Right atrium auricular region (tissue), 2 donors: Measurements from ENCODE around the gene ABR. TPM values are rescaled to one million over a fixed set of nuclear protein-coding genes. Genes with fewer than 3 reads are reported as not detected.
A peak's percentile ranks its signal among the peaks of the same experiment; 100 is the strongest.
"Not testable (repeated sequence)": the region's sequence is repeated elsewhere in the genome, so short reads cannot be mapped to it uniquely, and the experiment has no call there.

Experiments
- DNase-seq: peaks from one replicate; pipeline ENCODE4 v3.0.0-alpha.2; 2019; ENCODE audit warnings: low spot score
- H3K27ac ChIP-seq, 2 donors: fragments of 200-600 bp; sonication (generic); 1 replicate in 1 of 2; 2 replicates in 1 of 2; pipeline ENCODE4 v1.5.1; 2016 to 2019
- H3K27me3 ChIP-seq, 2 donors: fragments of 200-600 bp; sonication (generic); one replicate each; pipeline versions ENCODE4 v1.5.1 to v1.6.0; 2017 to 2019
- H3K36me3 ChIP-seq: fragments of 200-600 bp; sonication (generic); one replicate; pipeline ENCODE4 v1.5.1; 2016
- H3K4me1 ChIP-seq, 2 donors: fragments of 200-600 bp; sonication (generic); one replicate each; pipeline versions ENCODE4 v1.5.1 to v1.6.0; 2017 to 2019
- H3K4me3 ChIP-seq, 2 donors: fragments of 200-600 bp; sonication (generic); 1 replicate in 1 of 2; 2 replicates in 1 of 2; pipeline ENCODE4 v1.5.1; 2017 to 2019; ENCODE audit warnings: mild to moderate bottlenecking in 1 of 2, moderate library complexity in 1 of 2
- H3K9me3 ChIP-seq, 2 donors: fragments of 200-600 bp; sonication (generic); one replicate each; pipeline ENCODE4 v1.5.1; 2019
- CTCF ChIP-seq, 2 donors: fragments of 200-600 bp; sonication (generic); IDR thresholded peaks; one replicate each; pipeline ENCODE4 v1.5.1; 2019; ENCODE audit warnings: antibody characterized with exemption in 2 of 2
- total RNA-seq, 2 donors: library from RNA; depleted of rRNA; stranded (reverse); fragments of >200 nt; gene quantifications; one replicate each; pipeline ENCODE4 v1.1.0, GENCODE V29; 2016

The ABR gene
- total RNA-seq, 2 donors from 2014 or later, result 94.9 to 116 TPM

- Histone ChIP-seq H3K36me3 (no peaks in the 10 kb centered on the region), H3K4me1 (peaks cover 0 to 7% of the 10 kb centered on the region in 2 donors), H3K27me3 (no peaks in the 10 kb centered on the region), H3K27ac (no peak overlapping the region), H3K9me3 (no peaks in the 10 kb centered on the region), H3K4me3 (no peak overlapping the region)
- no peak for TF ChIP-seq CTCF (IDR thresholded peaks at IDR 0.05)
- no peak for DNase-seq
Measured at GRCh38 chr17:1206026-1206777, 26.4 kb upstream of the ABR start.

- Histone ChIP-seq H3K9me3 (no peaks in the 10 kb centered on the region), H3K4me3 (peak overlapping the region; percentile 56 to 57), H3K36me3 (no peaks in the 10 kb centered on the region), H3K27ac (peak overlapping the region; percentile 73 to 75), H3K27me3 (no peaks in the 10 kb centered on the region), H3K4me1 (peaks cover 0 to 7% of the 10 kb centered on the region in 2 donors)
- TF ChIP-seq CTCF (IDR thresholded peaks at IDR 0.05), result no peak
- no peak for DNase-seq
Measured at GRCh38 chr17:1203967-1204291, 24.1 kb upstream of the ABR start.

GRCh38 chr17:1203111-1203966, 23.6 kb upstream of the ABR start:
- H3K27ac ChIP-seq, result peak overlapping the region; percentile 73 to 75
- no peaks in the 10 kb centered on the region for H3K27me3 ChIP-seq
- H3K9me3 ChIP-seq, result no peaks in the 10 kb centered on the region
- no peaks in the 10 kb centered on the region for H3K36me3 ChIP-seq
- peak in 1 of 2 donors; percentile 53 for TF ChIP-seq CTCF (IDR thresholded peaks at IDR 0.05)
- DNase-seq, result no peak
- H3K4me1 ChIP-seq, result peaks cover 0 to 7% of the 10 kb centered on the region in 2 donors
- H3K4me3 ChIP-seq, result peak overlapping the region; percentile 56 to 57

DNA sequence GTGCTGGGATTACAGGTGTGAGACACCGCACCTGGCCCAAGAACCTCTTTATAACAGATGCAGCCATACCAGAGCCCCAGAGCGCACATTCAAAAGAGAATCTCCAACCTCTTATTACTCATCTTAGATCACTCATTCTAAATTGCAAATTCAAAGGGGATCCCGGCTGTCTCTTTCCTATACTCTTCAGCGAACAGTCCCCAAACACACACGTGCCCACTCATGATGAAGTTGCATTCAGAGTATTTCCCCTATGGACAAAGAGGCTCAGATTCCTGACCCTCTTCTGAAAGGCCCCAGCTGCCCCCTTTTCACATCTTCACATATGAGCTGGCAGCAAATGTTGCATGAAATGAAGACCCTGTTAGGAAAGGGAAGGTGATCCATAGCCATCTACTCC, 22.5 kb upstream of the ABR start:
- Histone ChIP-seq H3K27me3 (no peaks in the 10 kb centered on the region), H3K36me3 (no peaks in the 10 kb centered on the region), H3K4me1 (peaks cover 0 to 14% of the 10 kb centered on the region in 2 donors), H3K27ac (no peak overlapping the region), H3K9me3 (no peaks in the 10 kb centered on the region), H3K4me3 (no peak overlapping the region)
- TF ChIP-seq CTCF (IDR thresholded peaks at IDR 0.05), result no peak
- DNase-seq, result no peak

- no peaks in the 10 kb centered on the region for H3K27me3 ChIP-seq
- H3K4me3 ChIP-seq, result no peak overlapping the region
- H3K36me3 ChIP-seq, result no peaks in the 10 kb centered on the region
- no peak overlapping the region for H3K27ac ChIP-seq
- H3K4me1 ChIP-seq, result peaks cover 0 to 17% of the 10 kb centered on the region in 2 donors
- H3K9me3 ChIP-seq, result no peaks in the 10 kb centered on the region
- TF ChIP-seq CTCF (IDR thresholded peaks at IDR 0.05), result no peak
- no peak for DNase-seq
Measured at GRCh38 chr17:1201132-1201702, 21.4 kb upstream of the ABR start.

DNA sequence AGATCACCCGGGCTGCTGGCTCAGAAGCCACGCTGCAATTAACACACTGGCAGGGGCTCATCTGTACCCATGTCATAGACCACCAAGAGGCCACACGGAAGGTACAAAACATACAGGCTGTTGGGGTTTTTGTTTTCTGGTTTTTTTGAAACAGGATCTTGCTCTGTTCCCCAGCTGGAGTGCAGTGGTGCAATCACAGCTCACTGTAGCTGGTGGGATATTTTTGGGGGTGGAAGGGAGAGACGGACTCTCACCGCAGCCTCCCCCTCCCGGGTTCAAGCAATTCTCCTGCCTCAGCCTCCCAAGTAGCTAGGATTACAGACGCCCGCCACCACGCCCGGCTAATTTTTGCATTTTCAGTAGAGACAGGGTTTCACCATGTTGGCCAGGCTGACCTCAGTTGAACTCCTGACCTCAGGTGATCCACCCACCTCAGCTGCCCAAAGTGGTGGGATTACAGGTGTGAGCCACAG, 19.5 kb upstream of the ABR start:
- DNase-seq, H3K4me3 ChIP-seq, H3K27ac ChIP-seq, H3K36me3 ChIP-seq, H3K27me3 ChIP-seq, H3K9me3 ChIP-seq: not testable (repeated sequence)
- H3K4me1 ChIP-seq, result peaks cover 0 to 17% of the 10 kb centered on the region in 2 donors
